Stimulated activated CD4-positive, alpha-beta T cell treated with anti-CD3 and anti-CD28 coated beads, TNF-alpha, amount 100 ng/mL, for 4 hours (primary cell): ENCODE measurements around the gene MRTFB.
A peak's percentile ranks its signal among the peaks of the same experiment; 100 is the strongest.

Experiments
- DNase-seq, 3 experiments: peaks; one replicate each; pipeline ENCODE4 v3.0.0-alpha.2; 2020; ENCODE audit warnings: low read depth in 3 of 3

MRTFB gene

DNA sequence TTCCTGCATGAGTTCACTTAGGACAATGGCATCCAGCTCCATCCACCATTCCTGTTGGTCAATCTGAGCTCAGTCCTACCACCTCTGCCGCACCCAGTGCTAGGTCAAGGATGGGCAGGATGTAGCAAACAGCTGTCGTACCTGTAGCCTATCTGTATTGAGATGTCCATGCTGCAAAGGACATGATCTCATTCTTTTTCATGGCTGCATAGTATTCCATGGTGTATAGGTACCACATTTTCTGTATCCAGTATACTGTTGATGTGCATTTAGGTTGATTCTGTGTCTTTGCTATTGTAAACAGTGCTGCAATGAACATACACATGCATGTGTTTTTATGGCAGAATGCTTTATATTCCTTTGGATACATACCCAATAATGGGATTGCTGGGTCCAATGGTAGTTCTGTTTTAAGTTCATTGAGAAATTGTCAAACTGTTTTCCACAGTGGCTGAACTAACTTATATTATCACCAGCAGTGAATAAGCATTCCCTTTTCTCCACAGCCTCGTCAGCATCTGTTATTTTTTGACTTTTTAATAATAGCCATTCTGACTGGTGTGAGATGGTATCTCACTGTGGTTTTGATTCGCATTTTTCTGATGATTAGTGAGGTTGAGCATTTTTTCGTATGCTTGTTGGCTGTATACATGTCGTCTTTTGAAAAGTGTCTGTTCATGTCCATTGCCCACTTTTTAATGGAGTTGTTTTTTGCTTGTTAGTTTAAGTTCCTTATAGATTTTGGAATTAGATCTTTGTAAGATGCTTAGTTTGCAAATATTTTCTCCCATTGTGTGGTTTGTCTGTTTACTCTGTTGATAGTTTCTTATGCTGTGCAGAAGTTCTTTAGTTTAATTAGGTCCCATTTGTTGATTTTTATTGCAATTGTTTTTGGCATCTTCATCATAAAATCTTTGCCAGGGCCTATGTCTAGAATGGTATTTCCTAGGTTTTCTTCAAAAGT lies 7.2 kb upstream of the MRTFB start:
- no peak for DNase-seq

GRCh38 chr16:14069818-14070217 lies 1.3 kb upstream of the MRTFB start:
- DNase-seq: no peak

DNA sequence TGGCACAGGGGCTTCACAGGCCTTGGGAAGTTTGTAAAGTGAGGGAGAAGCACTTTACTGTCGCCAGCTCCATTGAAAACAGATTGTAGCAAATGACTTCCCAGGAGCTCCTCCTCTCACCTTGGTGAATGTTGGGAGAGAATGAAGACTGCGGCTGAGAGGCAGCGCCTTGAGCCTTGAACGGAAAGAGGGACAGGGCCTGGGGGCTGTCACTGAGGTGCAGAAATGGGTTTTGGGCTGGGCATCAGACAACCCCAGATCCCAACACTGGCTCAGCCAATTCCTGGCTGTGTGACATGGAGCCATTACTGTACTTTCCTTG lies 603 bp upstream of the MRTFB start:
- DNase-seq: no peak

GRCh38 chr16:14071576-14072271 lies 605 bp downstream of the MRTFB start:
- peak in 2 of 3 experiments; percentile 4 to 8 for DNase-seq

DNA sequence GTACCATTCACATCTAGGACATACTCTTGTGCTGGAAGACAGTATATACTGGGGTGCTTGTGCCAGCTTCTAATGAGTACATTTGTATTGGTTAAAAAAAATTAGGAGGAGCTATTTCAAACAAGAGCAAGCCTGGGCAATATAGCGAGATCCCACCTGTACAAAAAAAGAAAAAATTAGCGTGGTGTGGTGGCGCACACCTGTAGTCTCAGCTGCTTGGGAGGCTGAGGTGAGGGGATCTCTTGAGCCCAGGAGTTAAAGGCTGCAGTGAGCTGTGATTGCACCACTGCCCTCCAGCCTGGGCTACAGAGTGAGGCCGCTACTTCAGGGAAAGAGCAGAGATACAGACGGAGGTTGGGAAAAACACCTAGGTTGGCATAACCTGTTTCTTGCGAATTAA lies 1.2 kb downstream of the MRTFB start:
- no peak for DNase-seq

- no peak for DNase-seq
These were observed 3.4 kb downstream of the MRTFB start for GRCh38 chr16:14074544-14074943.

GRCh38 chr16:14077918-14078317 lies 6.8 kb downstream of the MRTFB start:
- no peak for DNase-seq

GRCh38 chr16:14086477-14086876 lies 15.4 kb downstream of the MRTFB start:
- DNase-seq: no peak

GRCh38 chr16:14087181-14087580 lies 16.1 kb downstream of the MRTFB start:
- no peak for DNase-seq

- no peak for DNase-seq
These were observed 16.6 kb downstream of the MRTFB start for GRCh38 chr16:14087590-14088154.

GRCh38 chr16:14088155-14088753 lies 17.1 kb downstream of the MRTFB start:
- no peak for DNase-seq

DNA sequence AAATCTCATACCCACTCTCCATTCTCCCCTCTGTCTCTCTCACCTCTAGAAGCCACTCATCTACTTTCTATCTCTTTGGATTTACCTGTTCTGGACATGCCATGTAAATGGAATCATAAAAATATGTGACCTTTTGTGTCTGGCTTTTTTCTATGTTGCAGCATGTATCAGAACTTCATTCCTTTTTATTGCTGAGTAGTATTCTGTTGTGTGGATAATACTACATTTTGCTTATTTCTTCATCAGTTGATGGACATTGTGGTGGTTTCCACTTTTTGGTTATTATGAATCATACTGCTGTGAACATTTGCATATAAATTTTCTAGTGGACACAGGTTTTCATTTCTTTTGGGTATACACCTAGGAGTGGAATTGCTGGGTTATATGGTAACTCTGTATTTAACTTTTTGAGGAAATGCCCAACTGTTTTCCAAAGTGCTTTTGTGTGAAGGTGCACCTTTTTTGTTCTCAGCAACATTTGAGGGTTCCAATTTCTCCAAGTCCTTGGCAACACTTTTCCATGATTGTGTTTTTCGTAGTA lies 18.2 kb downstream of the MRTFB start:
- DNase-seq: no peak

DNA sequence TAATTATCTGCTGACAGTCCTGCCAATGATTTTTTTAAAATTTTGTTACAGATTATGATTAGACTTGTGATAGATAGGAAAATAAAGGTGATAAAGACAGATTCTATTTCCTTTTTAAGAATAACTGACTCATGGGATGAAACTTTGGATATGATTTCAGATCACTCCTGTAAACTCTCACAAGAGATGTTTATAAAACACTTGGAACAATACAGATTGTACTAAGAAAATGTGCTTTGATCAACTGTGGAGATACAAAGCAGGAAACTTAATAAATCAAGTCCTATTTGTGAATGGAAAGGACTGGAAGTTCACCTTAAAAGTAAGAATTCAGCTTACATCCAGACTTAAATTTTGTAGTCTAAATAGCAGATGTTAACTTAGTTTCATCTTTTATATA lies 21.4 kb downstream of the MRTFB start:
- DNase-seq: no peak

GRCh38 chr16:14095883-14096551 lies 24.9 kb downstream of the MRTFB start:
- DNase-seq: no peak

DNA sequence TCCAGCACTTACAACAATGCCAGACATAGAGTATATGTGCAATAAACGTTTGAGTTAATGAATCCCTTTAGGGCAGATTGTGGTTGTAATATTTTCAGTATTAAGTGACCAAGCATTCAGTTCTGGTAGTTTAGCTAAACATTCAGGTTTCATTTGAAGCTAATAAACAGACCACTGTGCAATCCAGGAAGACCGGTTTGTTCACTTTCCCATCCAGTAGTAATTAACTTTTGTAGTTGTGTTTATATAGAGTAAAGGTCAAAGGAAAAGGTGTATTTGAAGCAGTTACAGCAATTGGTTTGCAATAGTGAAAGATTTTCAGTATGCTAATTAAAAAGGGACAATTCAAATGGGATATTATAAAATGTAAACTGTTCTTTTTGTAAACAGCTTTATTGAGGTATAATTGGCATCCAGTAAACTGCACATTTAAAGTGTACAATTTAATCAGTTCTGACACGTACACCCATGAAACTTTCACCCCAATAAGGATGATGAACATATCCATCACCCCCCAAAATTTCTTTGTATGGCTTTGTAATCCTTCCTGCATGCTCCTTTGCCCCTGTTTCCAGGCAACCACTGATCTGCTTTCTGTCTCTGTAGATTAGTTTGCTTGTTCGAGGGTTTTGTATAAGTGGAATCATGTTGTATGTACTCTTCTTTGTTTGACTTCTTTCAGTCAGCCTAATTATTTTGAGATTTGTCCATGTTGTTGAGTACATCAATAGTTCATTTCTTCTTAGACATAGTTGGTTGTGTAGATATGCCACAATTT lies 26.3 kb downstream of the MRTFB start:
- DNase-seq: no peak

DNA sequence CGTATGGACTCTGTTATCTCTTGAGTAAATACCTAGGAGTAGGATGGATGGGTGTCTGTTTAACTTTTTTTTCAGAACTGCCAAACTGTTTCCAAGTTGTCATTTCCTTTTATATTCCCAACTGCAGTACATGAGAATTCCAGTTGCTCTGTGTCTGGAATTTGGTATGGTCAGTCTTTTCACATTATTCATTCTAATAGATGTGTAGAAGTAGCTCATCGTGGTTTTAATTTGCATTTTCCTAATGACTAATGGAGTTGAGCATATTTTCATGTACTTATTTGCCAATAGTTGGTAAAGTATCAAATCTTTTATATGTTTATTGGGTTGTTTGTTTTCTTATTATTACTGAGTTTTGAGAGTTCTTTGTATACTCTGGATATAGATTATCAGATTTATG lies 27.0 kb downstream of the MRTFB start:
- no peak for DNase-seq

GRCh38 chr16:14100825-14101224 lies 29.7 kb downstream of the MRTFB start:
- DNase-seq: no peak

DNA sequence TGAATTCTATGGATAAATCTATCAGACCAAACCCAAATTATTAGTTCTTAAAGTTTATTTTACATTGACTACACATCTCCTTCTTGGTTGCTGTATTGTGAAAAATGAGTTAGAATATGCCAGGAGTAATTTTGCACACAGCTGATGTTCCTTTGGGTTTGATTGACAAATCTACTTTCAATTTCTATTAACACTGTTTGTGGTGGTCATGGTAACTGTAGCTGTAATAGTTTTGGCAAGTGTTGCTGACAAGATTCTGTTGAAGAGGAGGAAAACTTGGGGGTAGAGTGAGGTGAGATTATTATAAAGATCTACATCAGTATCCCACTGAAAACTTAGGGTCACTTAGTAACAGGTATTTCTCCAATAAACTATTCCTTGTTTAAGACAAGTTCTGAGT lies 30.3 kb downstream of the MRTFB start:
- DNase-seq: no peak

DNA sequence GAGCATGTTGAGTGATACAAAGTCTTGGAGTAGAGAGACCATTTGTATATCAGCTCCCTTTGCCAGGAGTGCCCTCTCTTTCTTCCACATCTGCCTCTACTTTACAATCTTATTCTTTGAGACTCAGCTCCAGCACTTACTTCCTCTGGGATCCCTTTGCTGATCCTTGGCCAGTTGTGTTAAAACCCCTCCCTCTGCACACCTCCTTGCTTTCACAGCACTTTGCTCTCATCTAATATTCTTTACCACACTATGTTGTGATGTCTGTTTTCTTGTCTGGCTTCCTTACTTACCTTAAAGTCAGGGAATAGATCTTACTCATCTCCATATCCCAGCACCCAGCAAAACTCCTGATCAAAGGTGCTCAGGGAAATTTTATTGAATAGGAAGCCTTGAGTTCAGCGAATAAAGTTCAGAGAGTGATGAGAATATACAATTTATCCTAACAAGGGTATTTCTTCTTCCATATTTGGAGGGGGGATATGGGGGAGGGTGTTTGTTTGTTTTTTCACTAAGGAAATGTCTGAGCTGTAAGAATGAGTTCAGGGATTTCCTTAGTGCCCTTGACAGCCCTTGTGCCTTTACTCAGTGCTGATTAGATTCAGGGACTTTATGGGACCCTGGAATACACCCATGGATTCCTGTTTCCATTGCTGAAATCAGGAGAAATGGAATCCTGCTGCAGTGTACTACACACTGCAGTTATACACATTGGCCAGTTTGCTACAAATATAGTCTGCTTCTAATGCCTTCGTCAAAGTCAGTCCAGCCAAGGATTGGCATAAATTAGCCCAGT lies 32.0 kb downstream of the MRTFB start:
- DNase-seq: no peak

DNA sequence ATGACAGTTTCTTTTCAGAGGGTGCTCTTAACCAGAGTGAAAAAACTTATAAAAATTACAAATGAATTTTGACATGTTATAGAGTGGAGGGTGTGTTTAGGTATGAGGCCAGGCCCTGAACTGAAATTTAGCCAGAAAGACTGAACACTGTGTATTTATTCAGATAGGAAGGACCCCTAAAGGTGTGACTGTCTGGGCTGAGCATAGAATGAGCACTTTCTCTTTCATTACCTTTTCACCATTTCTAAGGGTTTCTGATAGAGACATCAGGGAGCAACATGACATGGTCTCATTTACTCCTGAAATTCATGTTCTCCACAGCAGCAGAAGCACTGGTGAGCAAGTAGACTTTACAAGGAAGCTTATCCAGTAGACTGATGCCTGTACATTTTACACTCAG lies 32.9 kb downstream of the MRTFB start:
- DNase-seq: no peak
